Osteoblast (primary cell): ENCODE data around the gene KCNJ13. TPM values are rescaled to one million over a fixed set of nuclear protein-coding genes. Genes with fewer than 3 reads are reported as not detected.

Source experiments
- DNase-seq: peaks from one replicate; pipeline ENCODE4 v3.0.0; 2011; ENCODE audit warnings: low spot score, mixed read lengths; ENCODE audit not compliant: insufficient read length; ENCODE audit errors: missing footprints
- H2AFZ ChIP-seq: 2 replicates; pipeline ENCODE4 v1.6.0; 2011; ENCODE audit warnings: mild to moderate bottlenecking, low read length
- H3K27ac ChIP-seq: 2 replicates; pipeline ENCODE4 v1.5.1; 2011; ENCODE audit warnings: mild to moderate bottlenecking, low read depth, low read length, moderate library complexity
- H3K27me3 ChIP-seq: 2 replicates; pipeline ENCODE4 v1.6.0; 2012; ENCODE audit warnings: mild to moderate bottlenecking, control low read depth, inconsistent platforms, low read length, moderate library complexity; ENCODE audit not compliant: insufficient read depth
- H3K36me3 ChIP-seq: 2 replicates; pipeline ENCODE4 v1.5.1; 2011; ENCODE audit warnings: mild to moderate bottlenecking, low read length, control low read depth, moderate library complexity; ENCODE audit not compliant: insufficient read depth
- H3K4me1 ChIP-seq: 2 replicates; pipeline ENCODE4 v1.5.1; 2011; ENCODE audit warnings: mild to moderate bottlenecking, low read length, control low read depth, moderate library complexity; ENCODE audit not compliant: insufficient read depth
- H3K4me2 ChIP-seq: 2 replicates; pipeline ENCODE4 v1.6.0; 2011; ENCODE audit warnings: mild to moderate bottlenecking, low read length; ENCODE audit not compliant: insufficient read depth
- H3K4me3 ChIP-seq: fragments of 200-600 bp; sonication (generic); 3 replicates; pipeline ENCODE4 v1.5.1; 2012; ENCODE audit warnings: mild to moderate bottlenecking, low read length, inconsistent platforms; ENCODE audit not compliant: insufficient read depth
- H3K79me2 ChIP-seq: 2 replicates; pipeline ENCODE4 v1.6.0; 2012; ENCODE audit warnings: mild to moderate bottlenecking, low read length, control low read depth, inconsistent platforms; ENCODE audit not compliant: insufficient read depth
- H3K9me3 ChIP-seq: 2 replicates; pipeline ENCODE4 v1.5.1; 2011; ENCODE audit warnings: low read depth, low read length, control low read depth
- H4K20me1 ChIP-seq: 2 replicates; pipeline ENCODE4 v1.6.0; 2012; ENCODE audit warnings: mild to moderate bottlenecking, low read length, control low read depth; ENCODE audit not compliant: insufficient read depth
- total RNA-seq: library from RNA; depleted of rRNA; stranded (reverse); fragments of >200 nt; gene quantifications from 2 replicates; pipeline ENCODE4 v1.2.3, GENCODE V29; 2012
- TF ChIP-seq, protein P1 (sequence below): IDR thresholded peaks from 2 replicates; pipeline ENCODE4 v1.5.1; 2011; ENCODE audit warnings: mild to moderate bottlenecking, low read depth, low read length, moderate library complexity; ENCODE audit errors: extremely low read depth

Gene KCNJ13
- total RNA-seq, 1 donor, result not detected

DNA sequence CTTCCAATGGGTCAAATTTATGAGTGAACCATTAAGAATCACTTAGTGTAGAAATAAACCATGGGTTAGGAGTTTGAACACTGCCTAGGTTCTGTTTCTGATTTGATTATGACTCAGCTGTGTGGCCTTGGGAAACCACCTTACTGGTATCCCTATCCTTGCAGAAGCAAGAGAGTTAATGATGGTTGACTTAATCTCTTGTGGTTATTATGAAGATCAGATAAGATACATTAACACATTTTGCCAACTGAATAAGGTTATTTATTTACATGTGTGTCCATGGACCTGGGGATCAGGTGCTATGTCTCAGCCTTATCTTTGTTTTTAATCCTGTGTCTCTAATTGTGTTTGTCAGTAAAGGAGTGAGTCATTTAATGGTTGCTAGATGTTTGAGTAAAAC, 5.4 kb upstream of the KCNJ13 start:
- no peaks in the 10 kb centered on the region for H4K20me1 ChIP-seq
- H3K4me2 ChIP-seq, result no peak overlapping the region
- H2AFZ ChIP-seq, result no peak overlapping the region
- H3K27me3 ChIP-seq, result no peaks in the 10 kb centered on the region
- H3K4me1 ChIP-seq, result no peaks in the 10 kb centered on the region
- H3K79me2 ChIP-seq, result peaks cover 3% of the 10 kb centered on the region
- peaks cover 10% of the 10 kb centered on the region for H3K36me3 ChIP-seq
- peak overlapping the region; percentile 26 for H3K27ac ChIP-seq
- peak; percentile 38 for DNase-seq
- no peaks in the 10 kb centered on the region for H3K9me3 ChIP-seq
- no peak overlapping the region for H3K4me3 ChIP-seq
- TF ChIP-seq, protein P1, sequence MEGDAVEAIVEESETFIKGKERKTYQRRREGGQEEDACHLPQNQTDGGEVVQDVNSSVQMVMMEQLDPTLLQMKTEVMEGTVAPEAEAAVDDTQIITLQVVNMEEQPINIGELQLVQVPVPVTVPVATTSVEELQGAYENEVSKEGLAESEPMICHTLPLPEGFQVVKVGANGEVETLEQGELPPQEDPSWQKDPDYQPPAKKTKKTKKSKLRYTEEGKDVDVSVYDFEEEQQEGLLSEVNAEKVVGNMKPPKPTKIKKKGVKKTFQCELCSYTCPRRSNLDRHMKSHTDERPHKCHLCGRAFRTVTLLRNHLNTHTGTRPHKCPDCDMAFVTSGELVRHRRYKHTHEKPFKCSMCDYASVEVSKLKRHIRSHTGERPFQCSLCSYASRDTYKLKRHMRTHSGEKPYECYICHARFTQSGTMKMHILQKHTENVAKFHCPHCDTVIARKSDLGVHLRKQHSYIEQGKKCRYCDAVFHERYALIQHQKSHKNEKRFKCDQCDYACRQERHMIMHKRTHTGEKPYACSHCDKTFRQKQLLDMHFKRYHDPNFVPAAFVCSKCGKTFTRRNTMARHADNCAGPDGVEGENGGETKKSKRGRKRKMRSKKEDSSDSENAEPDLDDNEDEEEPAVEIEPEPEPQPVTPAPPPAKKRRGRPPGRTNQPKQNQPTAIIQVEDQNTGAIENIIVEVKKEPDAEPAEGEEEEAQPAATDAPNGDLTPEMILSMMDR, result no peak

DNA sequence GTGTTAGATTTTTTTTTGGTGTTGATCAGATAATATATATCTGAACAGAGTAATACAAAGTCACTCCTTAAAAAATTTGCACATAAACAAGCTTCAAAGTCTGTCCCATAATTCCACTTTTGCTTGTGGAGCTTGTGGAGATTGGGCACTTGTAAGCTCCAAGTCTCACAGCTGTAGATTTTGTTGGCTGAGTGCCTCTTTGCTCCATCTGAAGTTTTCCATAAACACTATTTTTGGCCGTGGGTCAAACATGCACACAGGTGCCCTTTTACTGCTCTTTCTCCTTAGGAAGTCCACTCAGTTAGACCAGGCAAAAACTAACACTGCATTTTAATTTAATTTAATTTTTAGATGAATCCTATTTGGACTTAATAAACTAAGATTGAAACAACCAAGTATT, 3.6 kb upstream of the KCNJ13 start:
- TF ChIP-seq, protein P1, result no peak
- no peak for DNase-seq
- Histone ChIP-seq H3K79me2 (peaks cover 3% of the 10 kb centered on the region), H3K4me2 (no peak overlapping the region), H3K27me3 (no peaks in the 10 kb centered on the region), H4K20me1 (no peaks in the 10 kb centered on the region), H3K27ac (no peak overlapping the region), H3K4me1 (no peaks in the 10 kb centered on the region), H3K9me3 (no peaks in the 10 kb centered on the region), H3K4me3 (no peak overlapping the region), H2AFZ (no peak overlapping the region), H3K36me3 (no peaks in the 10 kb centered on the region)

DNA sequence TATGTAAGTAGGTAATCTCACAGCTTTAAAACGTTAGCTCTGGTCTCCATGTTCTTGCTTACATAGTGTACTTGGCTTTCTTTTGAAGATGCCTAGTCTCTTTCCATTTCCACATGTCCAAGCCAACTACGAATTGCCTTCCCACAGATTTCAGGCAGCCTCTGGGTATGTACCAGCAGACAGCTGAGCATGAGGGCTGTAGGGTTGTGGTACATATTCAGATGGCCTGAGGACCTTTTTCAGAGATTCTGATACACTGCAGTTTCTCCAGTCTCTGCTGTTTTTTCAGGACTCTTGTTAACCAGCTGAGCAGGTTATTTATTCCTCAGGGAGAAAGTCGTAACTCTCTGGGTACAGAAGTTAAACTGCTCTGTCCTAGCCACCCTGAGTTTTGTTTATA, 3.1 kb upstream of the KCNJ13 start:
- Histone ChIP-seq H3K4me1 (no peaks in the 10 kb centered on the region), H3K27ac (no peak overlapping the region), H4K20me1 (no peaks in the 10 kb centered on the region), H3K79me2 (peaks cover 3% of the 10 kb centered on the region), H3K4me2 (no peak overlapping the region), H3K36me3 (no peaks in the 10 kb centered on the region), H3K4me3 (no peak overlapping the region), H2AFZ (no peak overlapping the region), H3K9me3 (no peaks in the 10 kb centered on the region), H3K27me3 (no peaks in the 10 kb centered on the region)
- TF ChIP-seq, protein P1, result no peak
- no peak for DNase-seq

DNA sequence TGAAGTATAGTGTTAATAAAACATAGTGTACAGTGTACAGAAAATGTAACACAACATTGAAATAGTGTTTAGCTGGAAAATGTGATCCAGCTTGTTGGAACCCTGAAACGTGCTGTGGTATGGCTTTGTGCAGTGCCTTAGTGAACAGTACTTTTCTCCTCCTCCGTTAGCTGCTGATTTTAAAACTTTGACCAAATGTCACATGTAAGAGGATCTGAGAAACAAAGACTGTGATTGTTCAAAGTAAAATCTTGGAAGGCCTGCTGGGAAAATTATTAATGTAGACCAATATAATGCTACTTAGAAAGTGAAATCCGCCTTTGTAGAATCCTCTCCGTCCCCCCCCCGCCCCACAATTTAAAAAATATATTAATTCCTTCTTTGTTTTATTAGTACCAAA, 911 bp upstream of the KCNJ13 start:
- DNase-seq, result no peak
- peaks cover 6% of the 10 kb centered on the region for H3K79me2 ChIP-seq
- H3K4me1 ChIP-seq, result no peaks in the 10 kb centered on the region
- no peak overlapping the region for H3K27ac ChIP-seq
- H3K27me3 ChIP-seq, result no peaks in the 10 kb centered on the region
- TF ChIP-seq, protein P1, result no peak
- H2AFZ ChIP-seq, result no peak overlapping the region
- H3K9me3 ChIP-seq, result no peaks in the 10 kb centered on the region
- no peaks in the 10 kb centered on the region for H3K36me3 ChIP-seq
- no peaks in the 10 kb centered on the region for H4K20me1 ChIP-seq
- H3K4me2 ChIP-seq, result no peak overlapping the region
- no peak overlapping the region for H3K4me3 ChIP-seq
